CD14-positive monocyte (primary cell): ENCODE results near the gene ST3GAL3. TPM values are rescaled to one million over a fixed set of nuclear protein-coding genes. Genes with fewer than 3 reads are reported as not detected.

Experiments used
- DNase-seq, 3 donors: peaks; one replicate each; pipeline ENCODE4 v3.0.0-alpha.2; 2011 to 2022
- H2AFZ ChIP-seq: 2 replicates; pipeline ENCODE4 v1.6.0; 2012; ENCODE audit warnings: mild to moderate bottlenecking, low read depth, low read length, inconsistent platforms; ENCODE audit not compliant: insufficient read depth, poor library complexity, severe bottlenecking
- H3K27ac ChIP-seq, 2 donors: 1 replicate in 1 of 2; 2 replicates in 1 of 2; pipeline ENCODE4 v1.5.1; 2012 to 2013; ENCODE audit warnings: low read length in 2 of 2, control low read depth in 1 of 2, inconsistent platforms in 1 of 2, low read depth in 1 of 2, mild to moderate bottlenecking in 1 of 2
- H3K27me3 ChIP-seq, 2 donors: one replicate each; pipeline versions ENCODE4 v1.6.0 to v1.6.1; 2011 to 2013; ENCODE audit warnings: low read length in 2 of 2; ENCODE audit not compliant: control insufficient read depth in 2 of 2, insufficient read depth in 2 of 2
- H3K36me3 ChIP-seq, 2 donors: replicated peaks in 1 of 2; 1 replicate in 1 of 2; 2 replicates in 1 of 2; pipeline versions ENCODE4 v1.5.1 to v1.6.1; 2012 to 2013; ENCODE audit warnings: low read length in 2 of 2, control low read depth in 1 of 2, inconsistent platforms in 1 of 2, mild to moderate bottlenecking in 1 of 2; ENCODE audit not compliant: insufficient read depth in 2 of 2, control insufficient read depth in 1 of 2
- H3K4me1 ChIP-seq, 2 donors: 1 replicate in 1 of 2; 2 replicates in 1 of 2; pipeline versions ENCODE4 v1.5.1 to v1.6.1; 2012 to 2013; ENCODE audit warnings: low read length in 2 of 2, control low read depth in 1 of 2, inconsistent platforms in 1 of 2, mild to moderate bottlenecking in 1 of 2, moderate library complexity in 1 of 2; ENCODE audit not compliant: insufficient read depth in 2 of 2, control insufficient read depth in 1 of 2
- H3K4me2 ChIP-seq: replicated peaks from 2 replicates; pipeline ENCODE3; 2012; ENCODE audit warnings: low read length, moderate library complexity, mild to moderate bottlenecking; ENCODE audit not compliant: poor library complexity, severe bottlenecking; ENCODE audit errors: extremely low read depth
- H3K4me3 ChIP-seq, 3 experiments: fragments of 200-600 bp in 1 of 3; sonication (generic) in 1 of 3; replicated peaks in 1 of 3; 1 replicate in 2 of 3; 2 replicates in 1 of 3; pipeline ENCODE4 v1.5.1; 2011 to 2013; ENCODE audit warnings: low read length in 3 of 3, mild to moderate bottlenecking in 3 of 3, control low read depth in 2 of 3, low read depth in 2 of 3, inconsistent platforms in 1 of 3, moderate library complexity in 1 of 3
- H3K79me2 ChIP-seq: 2 replicates; pipeline ENCODE4 v1.6.0; 2012; ENCODE audit warnings: mild to moderate bottlenecking, control low read depth, inconsistent platforms, low read length, moderate library complexity; ENCODE audit not compliant: insufficient read depth
- H3K9ac ChIP-seq: 2 replicates; pipeline ENCODE4 v1.6.0; 2017; ENCODE audit warnings: low read length, mild to moderate bottlenecking; ENCODE audit not compliant: insufficient read depth, poor library complexity, severe bottlenecking
- H3K9me3 ChIP-seq, 2 donors: replicated peaks in 1 of 2; 1 replicate in 1 of 2; 2 replicates in 1 of 2; pipeline versions ENCODE4 v1.5.1 to v1.6.1; 2012 to 2013; ENCODE audit warnings: low read length in 2 of 2, control low read depth in 1 of 2; ENCODE audit not compliant: control insufficient read depth in 1 of 2, insufficient read depth in 1 of 2
- H4K20me1 ChIP-seq: 2 replicates; pipeline ENCODE4 v1.6.0; 2012; ENCODE audit warnings: mild to moderate bottlenecking, low read length, control low read depth, moderate library complexity; ENCODE audit not compliant: insufficient read depth
- H3K27ac Mint-ChIP-seq, 7 donors: one replicate each; pipeline ENCODE4 v1.8.0; 2020; ENCODE audit warnings: mild to moderate bottlenecking in 7 of 7, mixed read lengths in 7 of 7, moderate library complexity in 6 of 7, inconsistent platforms in 2 of 7
- H3K27me3 Mint-ChIP-seq, 3 donors: one replicate each; pipeline ENCODE4 v1.8.0; 2021 to 2022; ENCODE audit warnings: low read depth in 3 of 3, mild to moderate bottlenecking in 3 of 3, mixed read lengths in 3 of 3, moderate library complexity in 3 of 3, inconsistent platforms in 1 of 3
- H3K36me3 Mint-ChIP-seq, 2 donors: one replicate each; pipeline ENCODE4 v1.8.0; 2020; ENCODE audit warnings: mixed read lengths in 2 of 2, inconsistent platforms in 1 of 2, mild to moderate bottlenecking in 1 of 2
- H3K4me1 Mint-ChIP-seq: one replicate; pipeline ENCODE4 v1.8.0; 2020; ENCODE audit warnings: mild to moderate bottlenecking, mixed read lengths
- H3K4me3 Mint-ChIP-seq, 2 donors: one replicate each; pipeline ENCODE4 v1.8.0; 2020; ENCODE audit warnings: mild to moderate bottlenecking in 2 of 2, mixed read lengths in 2 of 2, moderate library complexity in 1 of 2
- H3K9me3 Mint-ChIP-seq, 7 donors: one replicate each; pipeline ENCODE4 v1.8.0; 2020 to 2022; ENCODE audit warnings: mixed read lengths in 7 of 7, mild to moderate bottlenecking in 6 of 7, moderate library complexity in 6 of 7, inconsistent platforms in 2 of 7
- CTCF ChIP-seq: fragments of 200-600 bp; IDR thresholded peaks from one replicate; pipeline ENCODE4 v1.8.0; 2022; ENCODE audit warnings: antibody characterized with exemption, mild to moderate bottlenecking
- WGBS: methylation state at CpG from one replicate; pipeline ENCODE4 v1.1.5; 2013; ENCODE audit warnings: missing lambda C conversion rate; ENCODE audit not compliant: insufficient coverage; 5-methylcytosine and 5-hydroxymethylcytosine counted together
- intact Hi-C, 2 donors: fragments of 100-400 bp; cut with micrococcal nuclease; formaldehyde crosslinking; loops; one replicate each; pipeline versions ENCODE4 v1.15.0 to v1.15.1; 2023
- polyA plus RNA-seq, 3 donors: library from polyadenylated mRNA; depleted of rRNA in 1 of 3; unstranded in 2 of 3; stranded (reverse) in 1 of 3; fragments of 300-500 nt in 2 of 3; fragments of >200 nt in 1 of 3; fragmentation: Illumina TruSeq in 2 of 3; gene quantifications; 1 replicate in 2 of 3; 2 replicates in 1 of 3; pipeline ENCODE4 v1.2.3, GENCODE V29; 2012 to 2021

The ST3GAL3 gene
- polyA plus RNA-seq, 3 donors = 1.6 to 4.5 (median 2.1) TPM

GRCh38 chr1:43711049-43711448, 3.7 kb downstream of the ST3GAL3 start:
- H3K27me3 Mint-ChIP-seq = no peaks in the 10 kb centered on the region
- H3K27me3 ChIP-seq = no peaks in the 10 kb centered on the region
- peak overlapping the region in 1 of 2 donors; percentile 79 for H3K27ac ChIP-seq
- no peak overlapping the region for H3K4me2 ChIP-seq
- peaks cover 77% of the 10 kb centered on the region for H3K79me2 ChIP-seq
- peaks cover 37% of the 10 kb centered on the region for H3K4me1 Mint-ChIP-seq
- peak; percentile 58 to 83 (median 74) for DNase-seq
- H3K27ac Mint-ChIP-seq = peak overlapping the region; percentile 35 to 86 (median 73)
- peaks cover 3% of the 10 kb centered on the region for H4K20me1 ChIP-seq
- no peaks in the 10 kb centered on the region for H3K36me3 ChIP-seq
- peaks cover 27 to 34% of the 10 kb centered on the region in 2 donors for H3K4me1 ChIP-seq
- no CpG with 5 or more reads among the region's 2 CpGs for WGBS
- H3K4me3 ChIP-seq = no peak overlapping the region
- H3K9me3 Mint-ChIP-seq = no peaks in the 10 kb centered on the region
- no peak overlapping the region for H3K4me3 Mint-ChIP-seq
- no peak for TF ChIP-seq CTCF
- intact Hi-C loops = no loop called here
- H3K36me3 Mint-ChIP-seq = peaks cover 2 to 6% of the 10 kb centered on the region in 2 donors
- peak overlapping the region; percentile 41 for H2AFZ ChIP-seq
- no peak overlapping the region for H3K9ac ChIP-seq
- no peaks in the 10 kb centered on the region for H3K9me3 ChIP-seq

GRCh38 chr1:43711524-43712386, 4.4 kb downstream of the ST3GAL3 start:
- no peaks in the 10 kb centered on the region for H3K9me3 Mint-ChIP-seq
- intact Hi-C loops = no loop called here
- no peaks in the 10 kb centered on the region for H3K9me3 ChIP-seq
- peaks cover 80% of the 10 kb centered on the region for H3K79me2 ChIP-seq
- peaks cover 3 to 6% of the 10 kb centered on the region in 2 donors for H3K36me3 Mint-ChIP-seq
- no peak overlapping the region for H3K4me2 ChIP-seq
- H4K20me1 ChIP-seq = no peaks in the 10 kb centered on the region
- H3K36me3 ChIP-seq = no peaks in the 10 kb centered on the region
- H3K27ac ChIP-seq = peak overlapping the region in 1 of 2 donors; percentile 79
- H3K4me1 Mint-ChIP-seq = peaks cover 30% of the 10 kb centered on the region
- 100% methylated on average over 1 of the region's 3 CpGs for WGBS
- H3K4me1 ChIP-seq = peaks cover 20 to 27% of the 10 kb centered on the region in 2 donors
- peak overlapping the region; percentile 41 for H2AFZ ChIP-seq
- no peak overlapping the region for H3K9ac ChIP-seq
- H3K27ac Mint-ChIP-seq = peak overlapping the region; percentile 35 to 86 (median 73)
- no peaks in the 10 kb centered on the region for H3K27me3 ChIP-seq
- H3K27me3 Mint-ChIP-seq = no peaks in the 10 kb centered on the region
- no peak for TF ChIP-seq CTCF
- no peak for DNase-seq
- no peak overlapping the region for H3K4me3 Mint-ChIP-seq
- no peak overlapping the region for H3K4me3 ChIP-seq
